Chondrocyte (in vitro differentiated cells): ENCODE data around the gene CSAG3. TPM values are rescaled to one million over a fixed set of nuclear protein-coding genes. Genes with fewer than 3 reads are reported as not detected.
"Not testable (repeated sequence)": the region's sequence is repeated elsewhere in the genome, so short reads cannot be mapped to it uniquely, and the experiment has no call there.

Experiments
- DNase-seq: peaks from one replicate; pipeline ENCODE4 v3.0.0; 2021; ENCODE audit warnings: mixed read lengths, low spot score
- H3K27ac Mint-ChIP-seq: one replicate; pipeline ENCODE4 v1.8.0; 2021; ENCODE audit warnings: mild to moderate bottlenecking, moderate library complexity, mixed read lengths; ENCODE audit not compliant: unreplicated experiment
- H3K27me3 Mint-ChIP-seq: 2 replicates; pipeline ENCODE4 v1.8.0; 2021; ENCODE audit warnings: low read depth, mixed read lengths
- H3K36me3 Mint-ChIP-seq: 2 replicates; pipeline ENCODE4 v1.8.0; 2021; ENCODE audit warnings: low read depth, mixed read lengths
- H3K4me1 Mint-ChIP-seq: 2 replicates; pipeline ENCODE4 v1.8.0; 2021; ENCODE audit warnings: low read depth, mild to moderate bottlenecking, mixed read lengths
- H3K4me3 Mint-ChIP-seq: one replicate; pipeline ENCODE4 v1.8.0; 2021; ENCODE audit warnings: mild to moderate bottlenecking, moderate library complexity, mixed read lengths; ENCODE audit not compliant: unreplicated experiment
- H3K9me3 Mint-ChIP-seq: 2 replicates; pipeline ENCODE4 v1.8.0; 2021; ENCODE audit warnings: low read depth, mixed read lengths
- total RNA-seq: library from RNA; stranded (reverse); gene quantifications from 3 replicates; pipeline ENCODE4 v1.2.1, GENCODE V29; 2021
- TF ChIP-seq, protein P1 (sequence below): fragments of 200-600 bp; sonication (generic); IDR thresholded peaks from 2 replicates; pipeline ENCODE4 v1.5.0; 2021; ENCODE audit warnings: antibody characterized with exemption, mild to moderate bottlenecking, moderate library complexity

Gene CSAG3
- total RNA-seq, 1 donor from 2014 or later = not detected

DNA sequence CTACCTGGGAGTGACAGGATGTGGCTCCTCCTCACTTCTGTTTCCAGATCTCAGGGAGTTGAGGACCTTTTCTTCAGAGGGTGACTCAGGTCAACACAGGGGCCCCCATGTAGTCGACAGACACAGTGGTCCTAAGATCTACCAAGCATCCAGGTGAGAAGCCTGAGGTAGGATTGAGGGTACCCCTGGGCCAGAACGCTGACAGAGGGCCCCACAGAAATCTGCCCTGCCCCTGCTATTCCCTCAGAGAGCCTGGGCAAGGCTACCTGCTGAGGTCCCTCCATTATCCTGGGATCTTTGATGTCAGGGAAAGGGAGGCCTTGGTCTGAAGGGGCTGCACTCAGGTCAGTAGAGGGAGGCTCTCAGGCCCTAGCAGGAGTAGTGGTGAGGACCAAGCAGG, 23.9 kb upstream of the CSAG3 start:
- H3K9me3 Mint-ChIP-seq = peaks cover 23% of the 10 kb centered on the region

GRCh38 chrX:152735860-152736511, 23.0 kb upstream of the CSAG3 start:
- peaks cover 27% of the 10 kb centered on the region for H3K9me3 Mint-ChIP-seq
- H3K4me1 Mint-ChIP-seq = no peaks in the 10 kb centered on the region
- DNase-seq = peak; percentile 77
- H3K36me3 Mint-ChIP-seq = no peaks in the 10 kb centered on the region
- TF ChIP-seq, protein P1, sequence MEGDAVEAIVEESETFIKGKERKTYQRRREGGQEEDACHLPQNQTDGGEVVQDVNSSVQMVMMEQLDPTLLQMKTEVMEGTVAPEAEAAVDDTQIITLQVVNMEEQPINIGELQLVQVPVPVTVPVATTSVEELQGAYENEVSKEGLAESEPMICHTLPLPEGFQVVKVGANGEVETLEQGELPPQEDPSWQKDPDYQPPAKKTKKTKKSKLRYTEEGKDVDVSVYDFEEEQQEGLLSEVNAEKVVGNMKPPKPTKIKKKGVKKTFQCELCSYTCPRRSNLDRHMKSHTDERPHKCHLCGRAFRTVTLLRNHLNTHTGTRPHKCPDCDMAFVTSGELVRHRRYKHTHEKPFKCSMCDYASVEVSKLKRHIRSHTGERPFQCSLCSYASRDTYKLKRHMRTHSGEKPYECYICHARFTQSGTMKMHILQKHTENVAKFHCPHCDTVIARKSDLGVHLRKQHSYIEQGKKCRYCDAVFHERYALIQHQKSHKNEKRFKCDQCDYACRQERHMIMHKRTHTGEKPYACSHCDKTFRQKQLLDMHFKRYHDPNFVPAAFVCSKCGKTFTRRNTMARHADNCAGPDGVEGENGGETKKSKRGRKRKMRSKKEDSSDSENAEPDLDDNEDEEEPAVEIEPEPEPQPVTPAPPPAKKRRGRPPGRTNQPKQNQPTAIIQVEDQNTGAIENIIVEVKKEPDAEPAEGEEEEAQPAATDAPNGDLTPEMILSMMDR = no peak
- H3K4me3 Mint-ChIP-seq = no peak overlapping the region
- H3K27me3 Mint-ChIP-seq = no peaks in the 10 kb centered on the region
- no peak overlapping the region for H3K27ac Mint-ChIP-seq

More for the DNA sequence above, 23.9 kb upstream of the CSAG3 start:
- DNase-seq = peak; percentile 17
- Mint-ChIP-seq H3K36me3 (no peaks in the 10 kb centered on the region), H3K4me3 (no peak overlapping the region), H3K27ac (no peak overlapping the region), H3K4me1 (no peaks in the 10 kb centered on the region), H3K27me3 (no peaks in the 10 kb centered on the region)
- TF ChIP-seq, protein P1 = no peak

DNA sequence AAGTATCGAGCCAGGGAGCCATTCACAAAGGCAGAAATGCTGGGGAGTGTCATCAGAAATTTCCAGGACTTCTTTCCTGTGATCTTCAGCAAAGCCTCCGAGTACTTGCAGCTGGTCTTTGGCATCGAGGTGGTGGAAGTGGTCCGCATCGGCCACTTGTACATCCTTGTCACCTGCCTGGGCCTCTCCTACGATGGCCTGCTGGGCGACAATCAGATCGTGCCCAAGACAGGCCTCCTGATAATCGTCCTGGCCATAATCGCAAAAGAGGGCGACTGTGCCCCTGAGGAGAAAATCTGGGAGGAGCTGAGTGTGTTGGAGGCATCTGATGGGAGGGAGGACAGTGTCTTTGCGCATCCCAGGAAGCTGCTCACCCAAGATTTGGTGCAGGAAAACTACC, 22.5 kb upstream of the CSAG3 start:
- H3K4me3 Mint-ChIP-seq, H3K36me3 Mint-ChIP-seq: not testable (repeated sequence)

GRCh38 chrX:152738560-152738959, 20.5 kb upstream of the CSAG3 start:
- no peak for DNase-seq
- Mint-ChIP-seq H3K27me3 (peaks cover 2% of the 10 kb centered on the region), H3K27ac (no peak overlapping the region), H3K36me3 (no peaks in the 10 kb centered on the region), H3K9me3 (peaks cover 26% of the 10 kb centered on the region), H3K4me1 (no peaks in the 10 kb centered on the region), H3K4me3 (no peak overlapping the region)
- TF ChIP-seq, protein P1 = no peak

More for the DNA sequence above, 22.5 kb upstream of the CSAG3 start:
- not testable (repeated sequence) for H3K4me1 Mint-ChIP-seq, H3K27me3 Mint-ChIP-seq, H3K27ac Mint-ChIP-seq
- peak; percentile 40 for DNase-seq
- H3K9me3 Mint-ChIP-seq = peaks cover 22% of the 10 kb centered on the region

- not testable (repeated sequence) for H3K36me3 Mint-ChIP-seq, H3K4me1 Mint-ChIP-seq, H3K27ac Mint-ChIP-seq, H3K4me3 Mint-ChIP-seq, H3K9me3 Mint-ChIP-seq, DNase-seq, H3K27me3 Mint-ChIP-seq
These were observed 5.0 kb upstream of the CSAG3 start, which contains the start of gene MAGEA2 for GRCh38 chrX:152753686-152754650. Gene MAGEA2 (minus strand): TSS chrX:152753842. CDS start chrX:152751363, 2,479 bp downstream.

GRCh38 chrX:152754871-152755270, 4.1 kb upstream of the CSAG3 start:
- not testable (repeated sequence) for DNase-seq, H3K27me3 Mint-ChIP-seq, H3K9me3 Mint-ChIP-seq, H3K36me3 Mint-ChIP-seq, H3K4me1 Mint-ChIP-seq, H3K27ac Mint-ChIP-seq, H3K4me3 Mint-ChIP-seq

DNA sequence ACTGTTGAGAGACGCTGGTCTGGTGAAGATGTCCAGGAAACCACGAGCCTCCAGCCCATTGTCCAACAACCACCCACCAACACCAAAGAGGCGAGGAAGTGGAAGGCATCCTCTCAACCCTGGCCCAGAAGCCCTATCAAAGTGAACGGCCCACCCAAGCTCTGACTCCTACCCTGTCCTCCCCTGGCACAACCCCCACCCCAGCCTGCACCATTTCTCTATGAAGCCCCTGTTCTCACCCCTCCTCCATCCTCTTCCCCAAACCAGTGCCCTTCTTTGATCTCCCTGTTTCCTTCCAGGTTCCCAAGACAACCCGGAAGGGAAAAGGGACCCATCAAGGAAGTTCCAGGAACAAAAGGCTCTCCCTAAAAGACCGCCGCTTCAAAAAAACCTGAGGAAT, 526 bp downstream of the CSAG3 start:
- not testable (repeated sequence) for H3K4me3 Mint-ChIP-seq, H3K27me3 Mint-ChIP-seq, H3K9me3 Mint-ChIP-seq, H3K4me1 Mint-ChIP-seq, H3K36me3 Mint-ChIP-seq, H3K27ac Mint-ChIP-seq, DNase-seq

- not testable (repeated sequence) for H3K4me1 Mint-ChIP-seq
These were observed 2.6 kb downstream of the CSAG3 start for GRCh38 chrX:152761582-152761981.

GRCh38 chrX:152766562-152766961, 7.5 kb downstream of the CSAG3 start:
- H3K4me1 Mint-ChIP-seq, H3K4me3 Mint-ChIP-seq, H3K27me3 Mint-ChIP-seq, H3K36me3 Mint-ChIP-seq, H3K9me3 Mint-ChIP-seq, DNase-seq, H3K27ac Mint-ChIP-seq: not testable (repeated sequence)

More at GRCh38 chrX:152761582-152761981, 2.6 kb downstream of the CSAG3 start:
- not testable (repeated sequence) for H3K36me3 Mint-ChIP-seq, H3K4me3 Mint-ChIP-seq, H3K27ac Mint-ChIP-seq, H3K27me3 Mint-ChIP-seq, H3K9me3 Mint-ChIP-seq
- peak; percentile 21 for DNase-seq
